Inflammatory macrophage treated with lipopolysaccharide for 4 hours (primary cell): ENCODE measurements around the gene ALDH1B1.
A peak's percentile ranks its signal among the peaks of the same experiment; 100 is the strongest.
"Not testable (repeated sequence)": the region's sequence is repeated elsewhere in the genome, so short reads cannot be mapped to it uniquely, and the experiment has no call there.

Experiments used
- DNase-seq: peaks from one replicate; pipeline ENCODE4 v3.0.0-alpha.2; 2020

ALDH1B1 gene

GRCh38 chr9:38362852-38363588 is 29.5 kb upstream of the ALDH1B1 start:
- DNase-seq: peak; percentile 78

- no peak for DNase-seq
Measured at GRCh38 chr9:38363589-38363925, 28.9 kb upstream of the ALDH1B1 start.

- no peak for DNase-seq
Measured at GRCh38 chr9:38367898-38368297, 24.6 kb upstream of the ALDH1B1 start.

GRCh38 chr9:38368731-38369130 is 23.8 kb upstream of the ALDH1B1 start:
- no peak for DNase-seq

GRCh38 chr9:38370176-38370575 is 22.3 kb upstream of the ALDH1B1 start:
- DNase-seq: no peak

GRCh38 chr9:38371495-38371894 is 21.0 kb upstream of the ALDH1B1 start:
- no peak for DNase-seq

- no peak for DNase-seq
Measured at GRCh38 chr9:38372762-38373619, 19.5 kb upstream of the ALDH1B1 start.

GRCh38 chr9:38373679-38374078 is 18.8 kb upstream of the ALDH1B1 start:
- DNase-seq: no peak

- no peak for DNase-seq
Measured at GRCh38 chr9:38374847-38375571, 17.5 kb upstream of the ALDH1B1 start.

GRCh38 chr9:38375572-38375963 is 16.9 kb upstream of the ALDH1B1 start:
- no peak for DNase-seq

GRCh38 chr9:38376021-38376670 is 16.4 kb upstream of the ALDH1B1 start:
- DNase-seq: no peak

- not testable (repeated sequence) for DNase-seq
Measured at GRCh38 chr9:38377336-38378083, 15.0 kb upstream of the ALDH1B1 start.

- DNase-seq: no peak
Measured at GRCh38 chr9:38380230-38380871, 12.2 kb upstream of the ALDH1B1 start.

- DNase-seq: no peak
Measured at GRCh38 chr9:38380872-38381534, 11.5 kb upstream of the ALDH1B1 start.

GRCh38 chr9:38382141-38382540 is 10.4 kb upstream of the ALDH1B1 start:
- no peak for DNase-seq

GRCh38 chr9:38384990-38385848 is 7.3 kb upstream of the ALDH1B1 start:
- no peak for DNase-seq

GRCh38 chr9:38385896-38386295 is 6.6 kb upstream of the ALDH1B1 start:
- no peak for DNase-seq

GRCh38 chr9:38386319-38386895 is 6.1 kb upstream of the ALDH1B1 start:
- DNase-seq: no peak

GRCh38 chr9:38387066-38387465 is 5.4 kb upstream of the ALDH1B1 start:
- DNase-seq: no peak

GRCh38 chr9:38387751-38388150 is 4.8 kb upstream of the ALDH1B1 start:
- DNase-seq: no peak
